C4-2B (cell line): Measurements from ENCODE around the gene HLA-DMA.
A peak's percentile ranks its signal among the peaks of the same experiment; 100 is the strongest.

ENCODE experiments used
- CTCF ChIP-seq: fragments of 450-650 bp; conservative IDR thresholded peaks from 2 replicates; pipeline ENCODE4 v1.5.1; 2017; ENCODE audit warnings: mild to moderate bottlenecking
- ZFX ChIP-seq: fragments of 450-650 bp; IDR thresholded peaks from 2 replicates; pipeline ENCODE4 v1.6.1; 2017

- TF ChIP-seq CTCF (no peak), ZFX (peak; percentile 72)
Observed at GRCh38 chr6:32968093-32968866, 15.4 kb upstream of the HLA-DMA start, which contains the start of gene BRD2.
